Panc1 (cell line): ENCODE data around the gene CCHCR1. TPM values are rescaled to one million over a fixed set of nuclear protein-coding genes. Genes with fewer than 3 reads are reported as not detected.
A peak's percentile ranks its signal among the peaks of the same experiment; 100 is the strongest.
"Not testable (repeated sequence)": the region's sequence is repeated elsewhere in the genome, so short reads cannot be mapped to it uniquely, and the experiment has no call there.

ENCODE experiments used
- ATAC-seq: fragments of 200-7000 bp; cut with Tn5 transposase; 2 replicates; pipeline ENCODE4 v1.9.1; 2020; ENCODE audit warnings: mild to moderate bottlenecking, moderate library complexity
- BruUV-seq: library from RNA; stranded (reverse); fragments of 400-500 nt; replicated peaks from 2 replicates; lab custom pipeline; 2021; lab: Mats Ljungman, UMichigan
- CTCF ChIA-PET: fragments of 300-600 bp; sonication (Branson Sonifier 250); formaldehyde crosslinking; loops from one replicate; lab custom pipeline; 2022; ENCODE audit warnings: antibody characterized with exemption; lab: Charles Lee
- POLR2A ChIA-PET: fragments of 300-600 bp; sonication (Branson Sonifier 250); formaldehyde crosslinking; loops from one replicate; lab custom pipeline; 2022; ENCODE audit warnings: antibody characterized with exemption; lab: Charles Lee
- DNase-seq: peaks from one replicate; pipeline ENCODE4 v3.0.0-alpha.2; 2010; ENCODE audit warnings: low read depth, low spot score
- H3K27ac ChIP-seq: 2 replicates; pipeline ENCODE4 v1.5.1; 2011; ENCODE audit warnings: mild to moderate bottlenecking, low read length, inconsistent platforms
- H3K27me3 ChIP-seq: fragments of 200-500 bp; sonication (Bioruptor generic); 2 replicates; pipeline ENCODE4 v1.6.0; 2014; ENCODE audit warnings: low read length, inconsistent platforms; ENCODE audit not compliant: control insufficient read depth, insufficient read depth
- H3K36me3 ChIP-seq: fragments of 200-500 bp; sonication (Bioruptor generic); 2 replicates; pipeline ENCODE4 v1.5.1; 2014; ENCODE audit warnings: inconsistent platforms, mild to moderate bottlenecking, low read length, moderate library complexity; ENCODE audit not compliant: control insufficient read depth, insufficient read depth
- H3K4me1 ChIP-seq: 2 replicates; pipeline ENCODE4 v1.5.1; 2011; ENCODE audit warnings: inconsistent platforms, mild to moderate bottlenecking, low read length, moderate library complexity; ENCODE audit not compliant: control insufficient read depth, insufficient read depth
- H3K4me3 ChIP-seq, 2 experiments: 2 replicates each; pipeline ENCODE4 v1.5.1; 2011 to 2012; ENCODE audit warnings: low read depth in 2 of 2, low read length in 2 of 2, mild to moderate bottlenecking in 2 of 2, inconsistent platforms in 1 of 2, moderate library complexity in 1 of 2
- H3K9me3 ChIP-seq: fragments of 200-500 bp; sonication (Bioruptor generic); 2 replicates; pipeline ENCODE4 v1.5.1; 2014; ENCODE audit warnings: low read depth, mild to moderate bottlenecking, inconsistent platforms, low read length, moderate library complexity; ENCODE audit not compliant: control insufficient read depth, insufficient read depth
- POLR2AphosphoS5 ChIP-seq: IDR thresholded peaks from 2 replicates; pipeline ENCODE4 v1.6.1; 2012; ENCODE audit warnings: mild to moderate bottlenecking, low read depth, low read length, moderate library complexity
- SIN3A ChIP-seq: IDR thresholded peaks from 2 replicates; pipeline ENCODE4 v1.6.1; 2012; ENCODE audit warnings: low read depth, mild to moderate bottlenecking, low read length, moderate library complexity, borderline replicate concordance; ENCODE audit not compliant: insufficient read depth
- TCF7L2 ChIP-seq: IDR thresholded peaks from 2 replicates; pipeline ENCODE4 v1.6.1; 2011; ENCODE audit warnings: mild to moderate bottlenecking, low read depth, low read length, inconsistent platforms
- in situ Hi-C: cut with HindIII; loops from 2 replicates; pipeline ENCODE4 v1.10.0; 2016; ENCODE audit warnings: low sequenced_read_pairs, low pct_unique_long_range_greater_than_20kb
- intact Hi-C: fragments of 100-400 bp; cut with micrococcal nuclease; formaldehyde crosslinking; loops from one replicate; pipeline ENCODE4 v1.10.0; 2022; ENCODE audit not compliant: unreplicated experiment
- total RNA-seq: library from RNA; stranded (reverse); gene quantifications from one replicate; pipeline ENCODE4 v1.2.1, GENCODE V29; 2021; ENCODE audit not compliant: unreplicated experiment
- TF ChIP-seq, protein P1 (sequence below): fragments of 450-650 bp; IDR thresholded peaks from 2 replicates; pipeline ENCODE4 v1.5.1; 2017; ENCODE audit warnings: mild to moderate bottlenecking
- TF ChIP-seq, protein P2 (sequence below), 2 experiments: IDR thresholded peaks; 2 replicates each; pipeline ENCODE4 v1.6.1; 2011 to 2012; ENCODE audit warnings: low read depth in 2 of 2, control low read depth in 1 of 2, low read length in 1 of 2, mild to moderate bottlenecking in 1 of 2, moderate library complexity in 1 of 2; ENCODE audit not compliant: insufficient read depth in 1 of 2

Gene CCHCR1
- total RNA-seq, 1 experiment from 2014 or later, result 37.1 TPM

DNA sequence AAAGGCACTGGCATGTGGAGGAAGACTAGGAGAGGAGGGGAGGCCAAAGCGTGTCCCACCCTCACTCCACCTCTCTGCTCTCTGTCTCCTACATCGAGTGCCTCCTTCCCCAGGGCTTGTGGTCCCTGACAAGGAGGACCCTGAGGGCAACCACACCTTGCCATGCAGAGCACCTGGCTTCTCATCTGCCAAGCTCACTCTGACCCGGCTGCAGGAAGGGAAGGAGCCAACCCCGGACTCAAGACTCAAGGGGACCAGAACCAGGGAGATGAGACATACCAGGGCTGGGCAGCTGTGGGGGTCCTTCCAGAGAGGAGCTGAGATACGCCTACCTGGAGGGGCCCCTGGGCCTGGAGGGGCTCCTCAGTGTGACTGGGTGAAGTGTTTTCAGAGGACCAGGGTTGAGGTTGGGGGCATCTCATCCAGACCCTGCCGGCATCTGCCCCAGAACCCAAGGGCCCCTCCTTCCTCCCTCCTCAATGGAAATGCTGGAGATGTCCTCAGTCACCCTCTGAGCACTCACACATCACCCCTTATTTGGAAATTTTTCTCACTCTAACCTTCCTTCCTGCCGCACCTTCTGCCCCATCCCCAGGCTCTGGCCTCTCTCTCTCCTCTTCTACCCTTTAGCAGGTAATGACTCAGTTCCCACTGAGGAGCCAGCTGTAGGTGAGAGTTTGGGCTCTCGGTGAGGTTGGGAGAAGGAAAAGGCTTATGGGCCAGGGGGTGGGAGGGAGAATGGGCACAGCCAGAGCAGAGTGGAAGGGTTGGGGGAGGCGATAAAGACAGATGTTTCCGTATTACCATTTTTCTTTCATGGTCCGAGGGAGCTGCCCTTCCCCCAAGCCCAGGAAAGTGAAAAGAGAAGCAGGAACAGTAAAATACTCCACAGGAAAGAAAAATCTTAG is 44.9 kb upstream of the CCHCR1 start:
- ATAC-seq, result no peak
- Histone ChIP-seq H3K27me3 (no peaks in the 10 kb centered on the region), H3K4me1 (peaks cover 13% of the 10 kb centered on the region), H3K4me3 (peak overlapping the region in 1 of 2 experiments; percentile 76; a peak in 2 of 4 replicates), H3K27ac (peak overlapping the region; percentile 91), H3K36me3 (no peaks in the 10 kb centered on the region), H3K9me3 (peaks cover 9% of the 10 kb centered on the region; the same call in 1 of the 2 replicates)
- CTCF ChIA-PET, result interaction anchor here (0.5 kb wide), 1 partner anchor 11 kb away, joined by 19 read pairs; no protein-coding TSS in a partner anchor
- TF ChIP-seq SIN3A (no peak), TCF7L2 (no peak)
- TF ChIP-seq, protein P1, sequence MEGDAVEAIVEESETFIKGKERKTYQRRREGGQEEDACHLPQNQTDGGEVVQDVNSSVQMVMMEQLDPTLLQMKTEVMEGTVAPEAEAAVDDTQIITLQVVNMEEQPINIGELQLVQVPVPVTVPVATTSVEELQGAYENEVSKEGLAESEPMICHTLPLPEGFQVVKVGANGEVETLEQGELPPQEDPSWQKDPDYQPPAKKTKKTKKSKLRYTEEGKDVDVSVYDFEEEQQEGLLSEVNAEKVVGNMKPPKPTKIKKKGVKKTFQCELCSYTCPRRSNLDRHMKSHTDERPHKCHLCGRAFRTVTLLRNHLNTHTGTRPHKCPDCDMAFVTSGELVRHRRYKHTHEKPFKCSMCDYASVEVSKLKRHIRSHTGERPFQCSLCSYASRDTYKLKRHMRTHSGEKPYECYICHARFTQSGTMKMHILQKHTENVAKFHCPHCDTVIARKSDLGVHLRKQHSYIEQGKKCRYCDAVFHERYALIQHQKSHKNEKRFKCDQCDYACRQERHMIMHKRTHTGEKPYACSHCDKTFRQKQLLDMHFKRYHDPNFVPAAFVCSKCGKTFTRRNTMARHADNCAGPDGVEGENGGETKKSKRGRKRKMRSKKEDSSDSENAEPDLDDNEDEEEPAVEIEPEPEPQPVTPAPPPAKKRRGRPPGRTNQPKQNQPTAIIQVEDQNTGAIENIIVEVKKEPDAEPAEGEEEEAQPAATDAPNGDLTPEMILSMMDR, result no peak
- BruUV-seq, result no TSS peak
- intact Hi-C loops, result no loop called here
- in situ Hi-C loops, result no loop called here
- POLR2A ChIA-PET, result no interaction called here
- DNase-seq, result no peak

DNA sequence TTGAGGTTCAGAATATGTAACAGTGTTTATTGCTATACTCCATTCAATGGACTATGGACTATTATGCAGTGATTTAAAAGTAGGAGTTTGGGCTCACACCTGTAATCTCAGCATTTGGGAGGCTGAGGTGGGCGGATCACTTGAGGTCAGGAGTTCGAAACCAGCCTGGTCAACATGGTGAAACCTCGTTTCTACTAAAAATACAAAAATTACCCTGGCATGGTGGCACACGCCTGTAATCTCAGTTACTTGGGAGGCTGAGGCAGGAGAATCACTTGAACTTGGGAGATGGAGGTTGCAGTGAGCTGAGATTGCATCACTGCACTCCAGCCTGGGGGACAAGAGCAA is 41.5 kb upstream of the CCHCR1 start:
- H3K4me3 ChIP-seq, H3K36me3 ChIP-seq, POLR2A ChIA-PET, CTCF ChIA-PET, H3K27me3 ChIP-seq, DNase-seq, H3K27ac ChIP-seq, intact Hi-C loops, BruUV-seq, ATAC-seq, H3K9me3 ChIP-seq, in situ Hi-C loops: not testable (repeated sequence)
- peaks cover 16% of the 10 kb centered on the region for H3K4me1 ChIP-seq

DNA sequence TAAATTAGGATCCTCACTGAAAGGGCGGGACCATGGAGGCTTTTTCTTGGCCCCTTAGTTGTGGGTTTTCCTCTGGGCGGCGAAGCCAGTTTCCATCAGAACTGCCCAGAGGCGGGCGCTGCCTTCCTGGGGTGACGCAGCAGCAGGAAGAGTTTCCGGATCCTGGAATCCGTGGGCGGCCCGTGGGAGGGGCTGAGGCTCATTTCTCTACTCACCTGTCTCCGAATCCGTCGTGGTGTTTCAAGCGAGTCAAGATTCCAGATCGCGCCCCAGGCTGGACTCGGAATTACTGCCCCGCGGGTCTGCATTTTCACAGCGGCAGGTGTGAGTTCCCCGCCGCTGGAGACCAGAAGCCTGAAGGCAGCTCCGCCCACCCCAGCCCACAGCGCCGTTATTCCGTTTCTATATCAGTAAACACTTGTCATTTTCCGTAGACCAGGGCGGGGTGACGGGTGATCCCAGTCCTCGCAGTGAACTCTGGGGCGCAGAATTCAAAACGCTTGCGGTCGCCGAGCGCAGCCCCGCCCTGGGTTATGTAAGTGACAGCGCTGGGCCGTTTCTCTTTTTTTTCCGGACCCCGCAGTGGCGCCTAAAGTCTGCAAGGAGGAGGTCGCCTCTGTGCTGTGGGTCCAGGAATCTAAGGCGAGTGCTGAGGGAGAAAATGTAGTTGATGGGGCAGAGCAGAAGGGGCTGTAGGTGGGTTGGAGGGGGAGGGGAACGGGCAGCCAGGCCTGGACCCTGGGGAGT is 40.1 kb upstream of the CCHCR1 start:
- CTCF ChIA-PET, result interaction anchor here (0.6 to 1.2 kb wide), 3 partner anchors 169 to 174 kb away, joined by 3 to 8 read pairs (median 5); no protein-coding TSS in a partner anchor
- in situ Hi-C loops, result no loop called here
- POLR2A ChIA-PET, result interaction anchor here (0.6 kb wide), 2 partner anchors 104 to 353 kb away, joined by 3 to 8 read pairs; no protein-coding TSS in a partner anchor
- peak overlapping the region; percentile 88 for H3K27ac ChIP-seq
- BruUV-seq, result TSS peak; percentile 95
- H3K9me3 ChIP-seq, result peaks cover 9% of the 10 kb centered on the region; the same call in 1 of the 2 replicates
- no peaks in the 10 kb centered on the region for H3K36me3 ChIP-seq
- TF ChIP-seq, protein P1, result no peak
- TF ChIP-seq, protein P2, sequence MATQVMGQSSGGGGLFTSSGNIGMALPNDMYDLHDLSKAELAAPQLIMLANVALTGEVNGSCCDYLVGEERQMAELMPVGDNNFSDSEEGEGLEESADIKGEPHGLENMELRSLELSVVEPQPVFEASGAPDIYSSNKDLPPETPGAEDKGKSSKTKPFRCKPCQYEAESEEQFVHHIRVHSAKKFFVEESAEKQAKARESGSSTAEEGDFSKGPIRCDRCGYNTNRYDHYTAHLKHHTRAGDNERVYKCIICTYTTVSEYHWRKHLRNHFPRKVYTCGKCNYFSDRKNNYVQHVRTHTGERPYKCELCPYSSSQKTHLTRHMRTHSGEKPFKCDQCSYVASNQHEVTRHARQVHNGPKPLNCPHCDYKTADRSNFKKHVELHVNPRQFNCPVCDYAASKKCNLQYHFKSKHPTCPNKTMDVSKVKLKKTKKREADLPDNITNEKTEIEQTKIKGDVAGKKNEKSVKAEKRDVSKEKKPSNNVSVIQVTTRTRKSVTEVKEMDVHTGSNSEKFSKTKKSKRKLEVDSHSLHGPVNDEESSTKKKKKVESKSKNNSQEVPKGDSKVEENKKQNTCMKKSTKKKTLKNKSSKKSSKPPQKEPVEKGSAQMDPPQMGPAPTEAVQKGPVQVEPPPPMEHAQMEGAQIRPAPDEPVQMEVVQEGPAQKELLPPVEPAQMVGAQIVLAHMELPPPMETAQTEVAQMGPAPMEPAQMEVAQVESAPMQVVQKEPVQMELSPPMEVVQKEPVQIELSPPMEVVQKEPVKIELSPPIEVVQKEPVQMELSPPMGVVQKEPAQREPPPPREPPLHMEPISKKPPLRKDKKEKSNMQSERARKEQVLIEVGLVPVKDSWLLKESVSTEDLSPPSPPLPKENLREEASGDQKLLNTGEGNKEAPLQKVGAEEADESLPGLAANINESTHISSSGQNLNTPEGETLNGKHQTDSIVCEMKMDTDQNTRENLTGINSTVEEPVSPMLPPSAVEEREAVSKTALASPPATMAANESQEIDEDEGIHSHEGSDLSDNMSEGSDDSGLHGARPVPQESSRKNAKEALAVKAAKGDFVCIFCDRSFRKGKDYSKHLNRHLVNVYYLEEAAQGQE (IDR thresholded peaks at IDR 0.05; ENCODE audit: insufficient read depth in 1 of 2, low read depth in 2 of 2, low read length in 1 of 2), result no peak
- TF ChIP-seq SIN3A (0 out of 2 replicates have a peak, but pooled peaks have one; percentile 73), TCF7L2 (peak; percentile 58; the same call in 1 of the 2 replicates), POLR2AphosphoS5 (peak; percentile 56)
- H3K27me3 ChIP-seq, result no peaks in the 10 kb centered on the region
- DNase-seq, result peak; percentile 53
- ATAC-seq, result peak; percentile 93
- H3K4me3 ChIP-seq, result peak overlapping the region; percentile 79 to 86
- peaks cover 4% of the 10 kb centered on the region for H3K4me1 ChIP-seq
- intact Hi-C loops, result loop anchor here (2.0 kb wide), 1 partner anchor 169 kb away; no protein-coding TSS in a partner anchor
